ENCODE results near the gene PLEKHG4B. TPM values are rescaled to one million over a fixed set of nuclear protein-coding genes. Genes with fewer than 3 reads are reported as not detected.
"Not testable (repeated sequence)": the region's sequence is repeated elsewhere in the genome, so short reads cannot be mapped to it uniquely, and the experiment has no call there.

Gene PLEKHG4B
- total and polyA plus RNA-seq, 7 donors, result 0.01 TPM; not detected in 6

DNA sequence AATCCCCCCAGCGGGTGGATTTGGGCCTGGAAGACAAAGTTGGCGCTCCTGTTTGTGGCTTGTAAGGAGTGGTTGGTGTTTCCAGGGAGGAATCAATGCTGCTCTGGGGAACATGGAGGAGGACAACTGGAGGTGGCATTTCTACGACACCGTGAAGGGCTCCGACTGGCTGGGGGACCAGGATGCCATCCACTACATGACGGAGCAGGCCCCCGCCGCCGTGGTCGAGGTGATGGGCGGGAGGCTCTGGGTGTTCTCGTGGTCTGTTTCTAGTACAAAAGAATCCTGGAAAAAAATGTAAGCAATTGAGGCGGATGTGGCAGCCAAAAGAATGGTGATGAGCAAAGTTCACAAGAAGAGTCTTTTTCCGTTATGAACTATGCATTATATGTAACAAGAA, 133.4 kb downstream of the PLEKHG4B start:
- no peaks in the 10 kb centered on the region for H3K9me3 ChIP-seq
- peaks cover 25% of the 10 kb centered on the region for H3K4me1 ChIP-seq
- H3K27ac ChIP-seq, result no peak overlapping the region
- peaks cover 4 to 69% of the 10 kb centered on the region in 2 donors for H3K36me3 ChIP-seq (ENCODE audit: insufficient read depth in 1 of 2, low read depth in 1 of 2)
- H3K4me3 ChIP-seq, result no peak overlapping the region
- no peaks in the 10 kb centered on the region for H3K27me3 ChIP-seq (ENCODE audit: insufficient read depth in 3 of 3, low read length in 2 of 3)
- TF ChIP-seq, protein P1, sequence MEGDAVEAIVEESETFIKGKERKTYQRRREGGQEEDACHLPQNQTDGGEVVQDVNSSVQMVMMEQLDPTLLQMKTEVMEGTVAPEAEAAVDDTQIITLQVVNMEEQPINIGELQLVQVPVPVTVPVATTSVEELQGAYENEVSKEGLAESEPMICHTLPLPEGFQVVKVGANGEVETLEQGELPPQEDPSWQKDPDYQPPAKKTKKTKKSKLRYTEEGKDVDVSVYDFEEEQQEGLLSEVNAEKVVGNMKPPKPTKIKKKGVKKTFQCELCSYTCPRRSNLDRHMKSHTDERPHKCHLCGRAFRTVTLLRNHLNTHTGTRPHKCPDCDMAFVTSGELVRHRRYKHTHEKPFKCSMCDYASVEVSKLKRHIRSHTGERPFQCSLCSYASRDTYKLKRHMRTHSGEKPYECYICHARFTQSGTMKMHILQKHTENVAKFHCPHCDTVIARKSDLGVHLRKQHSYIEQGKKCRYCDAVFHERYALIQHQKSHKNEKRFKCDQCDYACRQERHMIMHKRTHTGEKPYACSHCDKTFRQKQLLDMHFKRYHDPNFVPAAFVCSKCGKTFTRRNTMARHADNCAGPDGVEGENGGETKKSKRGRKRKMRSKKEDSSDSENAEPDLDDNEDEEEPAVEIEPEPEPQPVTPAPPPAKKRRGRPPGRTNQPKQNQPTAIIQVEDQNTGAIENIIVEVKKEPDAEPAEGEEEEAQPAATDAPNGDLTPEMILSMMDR (IDR thresholded peaks at IDR 0.05), result no peak
- intact Hi-C loops (cut with DNase I), result no loop called here
- ATAC-seq, result no peak
- WGBS, 3 donors, result 93 to 95% (median 95%) methylated on average over 14 of the region's 14 CpGs
- DNase-seq, result no peak

DNA sequence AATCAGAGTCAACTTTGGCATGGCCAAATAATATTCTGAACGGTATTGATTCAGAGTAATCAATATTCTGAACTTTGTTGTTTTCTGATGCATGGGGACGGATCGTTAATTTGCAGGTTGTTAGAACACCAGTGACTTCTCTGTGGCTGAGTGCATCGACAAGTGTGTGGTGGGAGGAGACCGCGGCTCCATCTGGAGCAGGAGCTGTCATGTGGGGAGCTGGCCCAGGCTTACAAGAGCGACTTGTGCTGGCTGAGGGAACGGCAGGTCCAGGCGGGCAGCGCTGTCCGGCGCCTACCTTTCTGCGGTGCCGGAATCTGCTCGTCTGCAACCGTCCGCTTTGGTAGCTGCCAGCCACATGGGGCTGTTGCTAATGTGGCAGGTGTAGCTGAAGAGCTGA, 135.4 kb downstream of the PLEKHG4B start:
- WGBS, 3 donors, result 90 to 94% (median 92%) methylated on average over 10 to 15 of the region's 17 CpGs
- H3K4me3 ChIP-seq; H3K4me1 ChIP-seq; H3K9me3 ChIP-seq; ATAC-seq; intact Hi-C loops (cut with DNase I); H3K27ac ChIP-seq; DNase-seq; H3K27me3 ChIP-seq (ENCODE audit: insufficient read depth in 3 of 3, low read length in 2 of 3): not testable (repeated sequence)
- peaks cover 4 to 90% of the 10 kb centered on the region in 2 donors for H3K36me3 ChIP-seq (ENCODE audit: insufficient read depth in 1 of 2, low read depth in 1 of 2)

GRCh38 chr5:228886-229285, 136.9 kb downstream of the PLEKHG4B start:
- Histone ChIP-seq H3K4me3 (no peak overlapping the region), H3K27ac (no peak overlapping the region), H3K27me3 (ENCODE audit: insufficient read depth in 3 of 3, low read length in 2 of 3) (no peaks in the 10 kb centered on the region), H3K4me1 (no peaks in the 10 kb centered on the region), H3K9me3 (no peaks in the 10 kb centered on the region), H3K36me3 (ENCODE audit: insufficient read depth in 1 of 2, low read depth in 1 of 2) (peaks cover 4 to 100% of the 10 kb centered on the region in 2 donors)
- intact Hi-C loops (cut with DNase I), result no loop called here
- TF ChIP-seq, protein P1 (IDR thresholded peaks at IDR 0.05), result no peak
- WGBS, 3 donors, result 60 to 93% (median 75%) methylated on average over 3 of the region's 3 CpGs
- ATAC-seq, result no peak
- no peak for DNase-seq

- peak in 1 of 4 donors; percentile 33 for ATAC-seq
- peaks cover 4 to 100% of the 10 kb centered on the region in 2 donors for H3K36me3 ChIP-seq (ENCODE audit: insufficient read depth in 1 of 2, low read depth in 1 of 2)
- intact Hi-C loops (cut with DNase I), result no loop called here
These were observed 138.7 kb downstream of the PLEKHG4B start for GRCh38 chr5:230711-231110.

DNA sequence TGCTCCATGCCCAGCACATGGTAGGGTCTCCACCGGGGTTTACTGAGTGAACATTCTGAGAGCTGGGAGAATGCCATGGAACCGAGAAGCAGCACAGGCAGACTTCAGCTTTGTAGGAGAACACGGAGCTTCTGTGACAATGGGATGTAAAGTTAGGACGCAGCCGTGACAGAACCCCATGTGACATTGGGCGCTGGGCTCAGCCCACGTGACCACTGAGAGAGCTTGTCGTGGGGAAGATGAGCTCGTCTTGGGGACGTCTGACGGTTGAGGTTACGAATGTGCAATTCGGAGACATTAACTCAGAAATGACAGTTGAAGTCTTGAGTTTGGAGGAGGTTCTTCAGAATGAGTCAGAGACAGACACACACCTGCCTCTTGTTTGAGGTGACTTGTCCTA, 139.7 kb downstream of the PLEKHG4B start:
- intact Hi-C loops (cut with DNase I), result no loop called here
- peaks cover 4 to 100% of the 10 kb centered on the region in 2 donors for H3K36me3 ChIP-seq (ENCODE audit: insufficient read depth in 1 of 2, low read depth in 1 of 2)

More at GRCh38 chr5:230711-231110, 138.7 kb downstream of the PLEKHG4B start:
- TF ChIP-seq, protein P1 (IDR thresholded peaks at IDR 0.05), result no peak
- Histone ChIP-seq H3K4me1 (no peaks in the 10 kb centered on the region), H3K27ac (no peak overlapping the region), H3K27me3 (ENCODE audit: insufficient read depth in 3 of 3, low read length in 2 of 3) (no peaks in the 10 kb centered on the region), H3K9me3 (no peaks in the 10 kb centered on the region), H3K4me3 (no peak overlapping the region)
- 89 to 95% (median 91%) methylated on average over 14 of the region's 14 CpGs for WGBS, 3 donors
- no peak for DNase-seq

GRCh38 chr5:233426-233825, 141.5 kb downstream of the PLEKHG4B start:
- H3K36me3 ChIP-seq (ENCODE audit: insufficient read depth in 1 of 2, low read depth in 1 of 2), result peaks cover under 1 to 100% of the 10 kb centered on the region in 2 donors
- ATAC-seq; H3K4me1 ChIP-seq; intact Hi-C loops (cut with DNase I); H3K9me3 ChIP-seq; H3K4me3 ChIP-seq; DNase-seq; H3K27me3 ChIP-seq (ENCODE audit: insufficient read depth in 3 of 3, low read length in 2 of 3); H3K27ac ChIP-seq: not testable (repeated sequence)
- WGBS, 3 donors, result 94 to 96% (median 95%) methylated on average over 20 of the region's 20 CpGs

More for the DNA sequence above, 139.7 kb downstream of the PLEKHG4B start:
- WGBS, 3 donors, result 82 to 90% (median 82%) methylated on average over 13 of the region's 13 CpGs
- Histone ChIP-seq H3K27ac (no peak overlapping the region), H3K4me1 (no peaks in the 10 kb centered on the region), H3K27me3 (ENCODE audit: insufficient read depth in 3 of 3, low read length in 2 of 3) (no peaks in the 10 kb centered on the region), H3K4me3 (no peak overlapping the region), H3K9me3 (no peaks in the 10 kb centered on the region)
- no peak for DNase-seq
- no peak for ATAC-seq
- TF ChIP-seq, protein P1 (IDR thresholded peaks at IDR 0.05), result no peak
